GM19438 (cell line): ENCODE results near the gene FANCG.

ENCODE experiments used
- ATAC-seq: cut with Tn5 transposase; IDR thresholded peaks from one replicate; pipeline ENCODE4 v1.9.1; 2021; ENCODE audit warnings: low read depth; ENCODE audit not compliant: unreplicated experiment

Gene FANCG

DNA sequence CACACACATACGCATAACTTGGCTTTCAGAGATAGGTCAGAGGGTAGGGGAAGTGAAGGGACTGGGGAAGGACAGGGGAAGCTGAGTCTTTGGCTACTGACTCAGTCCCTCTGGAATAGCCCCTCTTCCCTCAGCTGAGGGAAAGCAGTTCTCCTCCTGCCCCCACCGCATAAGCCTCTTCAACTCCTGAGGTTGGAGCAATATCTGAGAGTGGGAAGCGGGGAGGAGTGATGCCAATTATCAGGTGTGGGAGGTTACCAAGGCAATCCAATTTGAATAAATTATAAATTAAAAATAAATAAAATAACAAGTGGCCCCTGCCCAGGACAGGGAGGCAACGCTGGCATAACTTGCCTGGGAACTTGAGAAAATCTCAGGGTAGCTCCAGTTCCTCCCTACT, 24.8 kb upstream of the FANCG start:
- ATAC-seq, result no peak

DNA sequence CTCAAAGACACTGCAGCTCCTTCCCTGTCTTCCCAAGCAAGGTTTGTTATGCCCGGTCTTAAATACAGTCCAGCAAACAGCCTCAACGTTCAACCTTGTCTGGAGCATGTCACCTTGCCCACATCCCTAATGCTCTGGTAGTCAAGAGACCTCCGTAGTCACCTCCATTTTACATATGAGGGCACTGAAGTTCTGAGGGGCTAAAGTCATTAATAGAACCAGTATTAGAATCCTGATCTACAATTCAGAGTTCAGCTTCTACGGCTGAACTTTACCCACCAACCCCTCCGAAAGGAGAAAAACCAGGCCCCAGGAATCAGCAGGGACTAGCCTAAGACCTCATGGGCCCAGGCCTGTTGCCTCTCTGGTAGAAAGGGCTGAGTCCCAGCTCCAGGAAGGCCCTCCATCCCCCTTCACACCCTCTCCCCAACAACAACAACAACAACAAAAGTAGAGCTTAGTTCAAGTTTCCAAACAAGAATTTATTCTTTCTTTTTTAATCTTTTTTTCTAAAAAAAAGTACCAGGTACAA, 24.0 kb upstream of the FANCG start:
- no peak for ATAC-seq

DNA sequence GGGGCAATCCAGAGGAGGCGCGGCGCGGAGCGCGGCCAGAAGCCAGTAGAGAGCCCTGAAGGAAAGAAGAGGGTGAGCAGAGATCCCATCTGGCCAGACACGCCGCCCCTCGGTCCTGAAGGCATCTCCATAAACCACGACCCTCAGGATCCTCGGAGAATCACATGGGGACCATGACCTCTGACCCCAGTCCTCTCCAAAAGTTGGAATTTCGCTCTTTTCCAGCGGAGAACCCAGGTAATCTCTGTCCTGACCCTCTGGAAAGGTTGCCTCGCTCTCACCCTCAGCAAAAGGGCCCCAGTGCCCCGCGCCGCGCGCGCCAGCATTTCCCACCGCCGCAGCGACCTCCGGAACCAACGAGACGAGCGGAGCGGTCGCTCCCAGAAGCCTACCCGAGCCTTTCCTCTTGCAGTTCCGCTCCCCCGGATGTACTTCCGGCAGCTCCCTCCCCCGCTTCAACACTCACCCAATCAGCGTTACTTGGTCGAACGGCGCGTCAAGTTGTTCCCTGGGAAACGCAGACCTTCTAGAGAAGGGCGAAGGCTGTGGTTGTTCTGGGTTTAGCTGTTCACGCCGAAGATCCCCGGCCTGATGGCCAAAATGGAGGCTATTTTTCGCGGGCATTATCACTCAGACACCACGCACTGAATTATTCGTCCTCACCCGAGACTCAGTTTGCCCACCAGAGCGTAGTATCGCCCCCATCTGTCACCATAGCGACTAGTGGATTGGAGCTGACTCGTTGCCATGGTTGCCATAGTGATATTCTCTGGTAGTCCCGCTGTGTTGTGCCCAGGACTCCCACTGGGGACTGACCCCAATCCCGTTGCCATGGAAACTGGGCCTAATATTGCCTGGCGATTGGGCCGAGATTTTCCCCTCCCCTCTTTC, 23.3 kb upstream of the FANCG start, which contains the start of gene STOML2:
STOML2 (minus strand) TSS at position 363 of the 891 bp plus-strand sequence; CDS start at position 326, 37 bp downstream.
- ATAC-seq, result peak; percentile 98

DNA sequence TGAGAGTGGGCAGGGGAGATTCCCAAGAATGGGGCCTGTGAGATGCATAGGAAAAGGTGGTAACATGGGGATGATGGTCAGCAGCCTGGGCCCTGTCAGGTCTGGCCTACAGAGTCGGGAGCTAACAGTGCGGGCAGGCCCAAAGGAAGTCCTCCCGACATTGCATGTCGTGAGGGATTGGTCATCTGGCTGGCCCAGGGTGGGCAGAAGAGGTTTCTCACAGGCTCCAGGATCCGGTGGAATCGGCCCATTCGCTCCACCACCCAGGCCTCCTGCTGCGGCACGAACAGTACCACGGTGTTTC, 22.7 kb upstream of the FANCG start:
- no peak for ATAC-seq

DNA sequence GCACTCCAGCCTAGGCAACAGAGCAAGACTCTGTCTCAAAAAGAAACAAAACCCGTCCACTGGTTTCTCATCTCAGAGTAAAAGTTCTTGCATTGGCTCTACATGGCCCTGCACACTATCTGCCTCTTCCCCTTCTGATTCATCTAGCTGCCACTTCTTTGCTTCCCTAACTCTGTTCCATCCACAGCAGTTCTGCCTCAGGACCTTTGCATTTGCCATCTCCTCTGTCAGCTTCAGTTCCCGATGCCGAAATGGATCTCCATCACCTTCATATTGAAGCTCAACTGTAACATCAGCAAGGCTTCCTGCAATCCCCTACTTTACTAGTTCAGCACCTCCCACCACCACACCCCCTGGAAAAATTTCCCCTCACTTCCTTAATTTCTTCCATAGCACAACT, 17.8 kb upstream of the FANCG start:
- no peak for ATAC-seq

DNA sequence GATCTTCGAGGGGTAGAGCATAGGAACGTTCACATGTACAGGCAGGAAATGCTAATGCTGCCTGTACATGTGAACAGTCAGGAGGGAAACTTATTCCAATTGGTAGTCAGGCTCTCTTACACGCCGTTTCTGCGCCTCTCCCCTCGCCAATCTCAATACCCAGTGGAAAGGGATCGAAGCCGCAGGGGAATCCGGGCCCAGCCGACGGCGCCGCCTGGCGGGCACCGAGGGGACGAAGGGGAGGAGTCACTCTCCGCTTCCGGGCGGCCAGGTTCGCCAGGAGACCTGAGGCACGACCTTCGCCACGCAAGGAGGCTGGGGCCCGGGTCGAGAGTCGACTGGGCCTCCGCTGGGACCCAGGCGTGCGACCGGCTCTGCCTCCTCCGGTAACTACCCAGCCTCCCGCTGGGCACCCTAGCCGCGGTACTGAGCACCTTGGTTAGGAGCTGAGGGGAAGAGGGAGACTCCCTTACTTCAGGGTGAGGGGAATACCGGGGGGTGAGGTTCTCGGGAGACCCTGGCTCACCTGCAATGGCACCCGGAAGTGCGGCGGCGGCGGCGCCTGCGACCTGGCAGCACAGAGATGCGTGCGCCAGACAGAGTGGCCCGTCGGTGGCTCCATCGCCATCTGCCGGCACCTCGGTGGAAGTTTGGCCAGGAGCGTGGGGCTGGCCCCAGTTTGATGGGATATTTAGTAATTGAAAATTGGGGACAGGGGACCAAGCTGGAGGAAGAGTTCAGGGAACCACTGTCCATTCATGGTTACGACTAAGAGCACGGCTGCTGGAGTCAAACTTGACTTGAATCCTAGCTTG, 16.5 kb upstream of the FANCG start, which contains the start of gene PIGO:
PIGO (minus strand) TSS at position 557 of the 815 bp plus-strand sequence. CDS start 1,026 bp downstream, outside the sequence.
- peak; percentile 78 for ATAC-seq

DNA sequence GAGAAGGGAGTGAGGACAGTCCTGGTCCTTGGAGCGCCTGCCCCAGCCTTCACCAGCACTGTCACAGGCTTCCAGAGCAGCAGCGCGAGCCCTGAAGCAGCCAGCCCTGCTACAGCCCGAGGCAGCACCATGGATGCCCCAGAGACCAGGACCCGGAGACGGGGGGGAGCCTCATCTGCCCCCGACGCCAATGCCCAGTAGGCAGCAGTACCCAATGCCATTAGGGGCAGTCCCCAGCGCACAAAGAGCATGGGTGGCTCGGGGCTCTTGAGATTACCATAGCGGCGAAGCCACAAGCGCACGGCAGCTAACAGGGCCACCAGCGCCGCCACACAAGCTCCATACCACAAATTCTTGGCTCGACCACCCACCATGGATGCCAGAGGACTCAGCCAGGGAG, 11.8 kb upstream of the FANCG start:
- ATAC-seq, result no peak

DNA sequence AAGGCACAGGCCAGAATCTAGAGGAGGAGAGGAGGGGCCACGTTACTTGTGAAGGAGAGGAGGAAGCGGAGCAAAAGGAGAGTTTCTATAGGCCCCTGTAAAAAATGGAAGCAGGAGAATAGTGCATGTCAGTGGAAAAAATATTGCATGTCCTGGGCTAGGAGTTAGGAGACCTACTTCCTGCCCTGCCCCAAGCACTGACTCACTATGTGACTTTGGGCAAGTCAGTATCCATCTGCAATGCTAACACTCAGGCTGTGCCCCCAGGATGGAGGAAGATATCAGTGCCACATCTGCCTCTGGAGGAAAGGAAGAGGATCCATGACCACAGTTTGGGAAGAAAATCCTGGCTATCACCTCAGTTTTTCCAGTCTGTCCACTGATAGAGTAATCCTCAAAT, 9.7 kb upstream of the FANCG start:
- no peak for ATAC-seq

DNA sequence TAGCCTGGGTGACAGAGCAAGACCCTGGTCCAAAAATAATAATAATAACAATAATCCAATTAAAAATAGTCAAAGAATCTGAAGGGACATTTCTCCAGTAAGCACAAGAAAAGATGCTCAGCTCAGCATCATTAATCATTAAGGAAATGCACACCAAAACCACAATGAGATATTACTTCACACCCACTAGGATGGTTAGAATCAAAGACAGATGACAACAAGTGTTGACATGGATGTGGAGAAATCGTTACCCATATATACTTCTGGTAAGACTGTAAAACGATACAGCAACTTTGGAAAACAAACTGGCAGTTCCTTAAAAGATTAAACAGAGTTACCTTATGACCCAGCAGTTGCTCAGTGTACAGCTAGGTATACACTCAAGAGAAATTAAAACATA, 5.3 kb upstream of the FANCG start:
- no peak for ATAC-seq

DNA sequence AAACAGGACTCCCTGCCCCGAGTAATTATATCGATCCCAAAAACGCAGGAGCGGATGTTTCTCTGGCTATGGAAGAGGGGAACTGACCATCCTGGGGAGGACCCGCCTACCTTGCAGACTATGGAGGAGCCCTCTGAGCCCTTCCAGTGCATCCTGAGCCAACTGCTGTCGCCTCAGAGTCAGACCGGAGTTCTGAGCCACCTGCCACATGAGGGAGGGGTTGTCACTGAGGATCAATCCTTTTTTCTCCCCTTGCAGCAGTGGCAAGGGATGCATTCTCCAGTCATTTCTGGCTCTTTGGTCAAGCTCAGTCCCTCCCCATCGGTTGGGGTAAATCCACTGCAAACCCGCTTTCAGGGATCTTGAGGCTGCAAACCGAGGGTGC, 709 bp downstream of the FANCG start:
- ATAC-seq, result no peak

DNA sequence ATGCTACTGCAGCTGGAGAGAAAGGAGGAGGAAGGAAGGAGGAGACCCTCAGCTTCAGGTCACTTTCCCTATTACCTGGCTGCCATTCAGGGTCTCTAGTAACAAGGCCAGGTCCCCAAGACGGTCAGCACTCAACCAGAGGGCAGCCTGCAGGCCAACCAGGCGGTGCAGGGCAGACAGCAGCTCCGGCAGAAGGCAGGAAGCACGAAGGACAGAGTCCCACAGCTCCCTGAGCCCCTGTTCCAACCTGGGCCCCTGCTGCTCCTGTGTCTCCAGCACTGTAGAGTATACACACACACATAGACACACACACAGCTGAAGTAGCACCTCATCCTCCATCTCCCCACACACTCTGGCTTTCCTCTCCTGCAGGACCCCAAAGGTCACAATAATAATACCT, 1.7 kb downstream of the FANCG start:
- ATAC-seq, result no peak

DNA sequence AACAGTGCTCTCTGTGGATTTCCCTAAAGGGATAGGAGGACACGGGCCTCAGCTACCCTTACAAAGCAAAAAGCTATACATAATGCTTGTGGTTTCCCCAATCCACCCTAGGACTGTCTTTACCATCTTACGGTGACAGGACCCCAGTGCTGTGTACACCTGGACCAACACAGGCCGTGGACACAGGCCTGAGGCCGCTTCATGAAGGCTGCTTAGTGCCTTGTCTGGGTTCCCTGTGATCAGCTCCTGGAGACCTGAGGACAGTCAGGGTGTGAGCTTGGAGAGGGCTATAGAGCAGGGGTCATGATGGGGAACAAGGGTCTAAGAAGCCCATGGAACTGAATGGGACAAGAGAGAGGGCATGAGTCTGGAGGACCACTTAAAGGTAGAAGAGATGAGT, 2.9 kb downstream of the FANCG start:
- ATAC-seq, result no peak

DNA sequence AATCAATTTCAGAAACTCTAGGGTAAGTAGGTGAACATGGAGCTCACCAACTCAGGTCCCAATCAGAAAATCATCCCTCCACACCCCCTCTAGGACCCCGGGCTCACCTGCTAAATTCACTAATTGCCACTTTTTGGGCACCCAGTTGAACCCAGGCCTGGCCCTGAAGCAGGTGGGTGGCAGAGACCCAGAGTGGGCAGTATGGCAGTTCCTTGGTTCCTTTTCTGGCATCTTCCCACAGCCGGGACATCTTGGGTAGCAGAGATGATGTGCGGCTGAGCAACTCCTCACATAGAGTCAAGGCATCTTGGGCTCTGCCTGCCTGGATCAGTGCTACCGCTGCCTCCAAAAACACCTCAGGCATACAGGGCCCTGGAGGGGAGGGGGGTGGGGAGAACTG, 4.4 kb downstream of the FANCG start:
- no peak for ATAC-seq

DNA sequence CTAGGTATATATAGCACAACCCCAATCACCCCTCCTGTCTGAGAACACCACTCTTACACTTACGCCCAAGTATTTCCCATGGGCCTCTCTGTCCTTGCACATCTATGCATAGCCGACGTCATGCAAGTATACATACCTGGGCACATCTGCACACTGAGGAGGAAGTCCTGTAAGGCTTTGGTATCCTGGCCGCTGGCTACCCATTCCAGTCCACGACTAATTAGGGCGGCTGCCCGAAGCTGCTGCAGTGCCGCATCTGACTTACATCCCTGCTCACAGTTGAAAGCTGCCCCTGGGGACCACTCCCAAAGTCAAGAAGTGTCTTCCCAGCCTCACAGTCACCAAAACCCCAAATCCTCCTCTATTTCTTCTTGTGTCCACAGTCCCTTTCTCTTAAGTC, 5.0 kb downstream of the FANCG start:
- ATAC-seq, result no peak

DNA sequence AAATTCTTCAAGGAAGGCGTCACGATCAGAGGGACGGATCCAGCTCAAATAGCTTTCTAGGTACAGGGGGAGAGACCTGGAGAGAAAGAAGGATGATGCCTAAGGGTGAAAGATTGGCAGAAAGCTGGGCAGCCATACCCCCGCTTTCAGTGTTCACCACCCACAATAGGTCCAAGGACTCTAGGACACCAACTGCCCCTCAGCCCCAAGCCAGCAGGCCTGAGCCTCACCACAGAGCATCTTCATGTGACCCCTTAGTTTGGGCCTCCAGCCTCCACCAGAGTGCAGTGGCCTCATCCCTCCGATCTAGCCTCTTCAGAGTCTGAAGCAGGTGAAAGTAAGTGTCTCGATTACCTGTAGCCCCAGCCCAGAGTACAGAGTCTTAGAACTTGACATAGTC, 5.6 kb downstream of the FANCG start:
- no peak for ATAC-seq

DNA sequence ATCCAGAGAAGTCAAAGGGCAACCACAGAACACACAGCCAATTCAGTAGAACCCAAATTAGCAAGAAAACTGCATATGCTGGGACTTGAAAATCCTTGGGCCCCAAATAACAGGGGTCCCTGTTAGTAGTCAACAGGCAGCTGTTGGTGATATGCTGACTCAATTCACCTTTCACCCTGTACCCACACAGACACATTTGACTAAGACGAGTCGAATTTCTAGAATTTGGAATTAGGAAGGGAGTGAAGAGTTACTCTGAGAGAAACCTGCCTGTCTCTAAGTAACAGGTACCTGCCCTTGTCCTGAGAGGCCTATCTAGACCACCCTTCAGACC, 6.5 kb downstream of the FANCG start:
- no peak for ATAC-seq

DNA sequence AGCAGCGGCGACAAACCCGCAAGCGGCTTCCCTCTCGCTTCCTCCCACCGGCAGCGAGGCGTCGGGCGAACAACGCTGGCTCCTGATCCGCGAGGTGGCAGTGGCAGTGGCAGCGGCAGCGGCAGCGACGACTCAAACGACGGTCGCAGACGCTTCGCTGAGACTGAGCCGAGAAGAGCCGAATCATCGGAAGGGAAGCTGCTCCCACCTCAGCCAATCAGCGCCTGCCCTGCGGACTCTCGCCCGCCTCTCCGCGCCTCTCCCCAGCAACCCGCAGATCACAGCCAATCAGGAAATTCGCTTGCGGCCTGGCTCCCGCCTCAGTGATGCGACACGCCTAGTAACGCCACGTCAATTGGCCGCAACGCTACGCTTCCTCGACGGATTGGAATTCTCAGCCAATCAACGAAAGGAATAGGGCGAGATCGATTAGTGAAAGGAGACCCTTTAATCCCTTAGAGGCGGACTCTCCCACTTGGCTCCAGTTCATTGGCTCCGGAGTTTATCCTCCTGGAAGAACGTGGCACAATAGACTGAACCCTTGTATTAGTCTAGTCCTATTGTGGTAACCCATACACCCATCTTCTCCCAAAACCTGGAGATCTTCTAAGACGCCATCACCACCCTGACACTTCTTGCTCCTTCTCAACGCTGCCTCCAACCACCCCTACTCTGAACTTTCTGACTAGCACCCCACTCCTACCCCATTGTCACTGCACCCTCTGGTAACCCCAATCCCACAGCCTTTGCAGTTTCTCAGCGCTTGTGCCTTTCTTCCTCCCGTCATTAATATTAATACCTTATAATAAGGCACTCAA, 7.1 kb downstream of the FANCG start, which contains the start of gene VCP:
VCP (minus strand) TSS at position 165 of the 818 bp plus-strand sequence. CDS start 272 bp downstream, outside the sequence.
- ATAC-seq, result peak; percentile 85

DNA sequence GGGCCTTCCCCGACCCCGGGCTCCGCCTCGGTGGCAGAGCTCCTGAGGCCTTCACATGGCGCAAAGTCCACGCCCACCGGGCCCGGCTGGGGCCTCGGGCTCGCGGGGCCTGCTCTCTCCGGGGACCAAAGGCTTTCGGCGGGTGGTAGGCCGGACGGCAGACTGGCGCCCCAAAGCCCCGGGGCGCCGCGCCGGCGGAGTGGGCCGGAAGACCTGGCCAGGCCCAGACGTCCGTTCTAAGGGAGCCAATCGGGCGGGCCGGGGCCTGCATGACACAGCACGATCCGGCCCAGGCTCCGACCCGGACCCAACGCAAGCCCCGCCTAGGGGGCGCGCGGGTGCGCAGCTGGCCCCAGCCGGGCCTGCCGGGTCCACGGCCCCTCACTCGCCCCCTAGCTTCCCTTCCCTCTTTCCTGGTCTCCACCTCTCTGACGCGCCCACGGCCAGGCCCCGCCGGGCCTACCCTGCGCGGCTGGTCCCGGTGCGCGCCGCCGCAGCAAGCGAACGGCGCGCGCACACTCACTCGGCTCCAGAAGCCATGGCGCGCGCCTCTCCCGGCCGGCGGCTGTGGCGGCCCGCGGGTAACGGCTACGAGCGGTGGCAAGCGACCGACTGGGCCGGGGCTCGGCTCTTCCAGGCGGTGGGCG, 7.8 kb downstream of the FANCG start:
- peak; percentile 45 for ATAC-seq

DNA sequence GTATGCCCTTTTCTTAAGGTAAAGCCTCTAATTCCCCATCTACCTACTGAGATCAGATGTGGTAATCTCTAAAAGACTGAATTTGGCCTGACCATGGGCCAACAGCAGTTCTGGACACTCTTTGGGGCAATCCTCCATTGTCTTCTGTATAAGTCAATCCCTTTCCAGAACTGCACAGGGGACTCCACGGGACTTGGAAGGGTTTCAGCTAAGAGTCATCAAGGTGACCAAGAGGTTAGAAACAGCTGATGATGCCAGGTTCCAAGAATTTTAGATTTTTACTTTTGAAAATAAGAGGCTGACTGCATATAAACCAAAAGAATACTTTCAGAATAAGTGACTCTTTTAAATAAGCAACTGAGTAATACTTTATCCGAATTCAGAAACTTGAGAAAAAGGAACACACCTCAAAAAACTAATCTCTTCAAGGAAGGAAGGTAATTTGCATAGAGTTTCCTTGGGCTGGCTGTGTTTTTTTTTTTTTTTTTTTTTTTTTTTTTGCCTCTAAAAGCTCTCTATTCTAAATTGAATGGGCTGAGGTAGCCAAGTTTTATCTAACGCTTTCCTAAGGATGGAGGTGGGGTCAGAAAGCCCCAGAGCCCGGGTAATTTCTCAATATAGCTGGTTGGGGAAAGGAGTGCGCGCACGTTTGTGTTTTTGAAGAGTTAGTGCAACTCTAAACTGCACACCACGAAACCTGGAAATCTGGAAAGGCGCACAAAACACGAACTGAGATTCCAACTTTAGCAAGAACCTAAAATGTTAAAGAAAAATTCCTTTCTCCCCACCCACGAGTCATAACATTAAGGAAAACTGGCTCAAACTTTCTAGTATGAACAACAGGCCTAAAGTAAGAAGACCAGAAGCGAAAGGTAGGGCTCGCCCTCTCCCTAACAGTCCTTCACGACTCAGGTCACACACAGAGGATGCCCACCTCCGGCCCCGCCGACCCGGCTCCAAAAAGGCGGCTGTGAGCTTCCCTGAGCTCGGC, 8.6 kb downstream of the FANCG start:
- no peak for ATAC-seq
